Mesendoderm (in vitro differentiated cells): Measurements from ENCODE around the gene BACE2.

Experiments
- DNase-seq: peaks from one replicate; pipeline ENCODE4 v3.0.0; 2013
- H2AK5ac ChIP-seq: 2 replicates; pipeline ENCODE4 v1.6.1; 2013; ENCODE audit warnings: low read length, inconsistent platforms
- H2BK120ac ChIP-seq: 2 replicates; pipeline ENCODE4 v1.6.1; 2013; ENCODE audit warnings: low read depth, mild to moderate bottlenecking, low read length, moderate library complexity, mixed read lengths
- H2BK15ac ChIP-seq: replicated peaks from 2 replicates; pipeline ENCODE4 v1.6.1; 2013; ENCODE audit warnings: low read depth, mild to moderate bottlenecking, moderate library complexity
- H2BK5ac ChIP-seq: 2 replicates; pipeline ENCODE4 v1.6.1; 2013; ENCODE audit warnings: low read length, inconsistent platforms
- H3K18ac ChIP-seq: 2 replicates; pipeline ENCODE4 v1.6.1; 2013; ENCODE audit warnings: mild to moderate bottlenecking, low read length, mixed read lengths
- H3K23ac ChIP-seq: one replicate; pipeline ENCODE4 v1.6.1; 2013; ENCODE audit warnings: low read length
- H3K27ac ChIP-seq: 2 replicates; pipeline ENCODE4 v1.5.1; 2013; ENCODE audit warnings: low read depth, mild to moderate bottlenecking, inconsistent platforms, low read length, moderate library complexity
- H3K27me3 ChIP-seq: 2 replicates; pipeline ENCODE4 v1.6.1; 2013; ENCODE audit warnings: low read length, control low read depth, mild to moderate bottlenecking, inconsistent platforms; ENCODE audit not compliant: insufficient read depth, poor library complexity
- H3K36me3 ChIP-seq: 2 replicates; pipeline ENCODE4 v1.6.1; 2013; ENCODE audit warnings: low read length, inconsistent platforms; ENCODE audit not compliant: control insufficient read depth, insufficient read depth
- H3K4ac ChIP-seq: one replicate; pipeline ENCODE4 v1.6.1; 2013; ENCODE audit warnings: low read depth, mild to moderate bottlenecking, low read length, moderate library complexity
- H3K4me1 ChIP-seq: 2 replicates; pipeline ENCODE4 v1.6.1; 2013; ENCODE audit warnings: low read depth, low read length, inconsistent platforms; ENCODE audit not compliant: control insufficient read depth
- H3K4me2 ChIP-seq: 2 replicates; pipeline ENCODE4 v1.6.1; 2013; ENCODE audit warnings: low read length
- H3K4me3 ChIP-seq: 2 replicates; pipeline ENCODE4 v1.5.1; 2013; ENCODE audit warnings: mild to moderate bottlenecking, low read length
- H3K56ac ChIP-seq: one replicate; pipeline ENCODE4 v1.6.1; 2013; ENCODE audit warnings: low read length
- H3K79me1 ChIP-seq: 2 replicates; pipeline ENCODE4 v1.6.1; 2013; ENCODE audit warnings: low read length, inconsistent platforms
- H3K79me2 ChIP-seq: 2 replicates; pipeline ENCODE4 v1.6.1; 2013; ENCODE audit warnings: mild to moderate bottlenecking, low read length; ENCODE audit not compliant: control insufficient read depth, insufficient read depth
- H3K9ac ChIP-seq: 2 replicates; pipeline ENCODE4 v1.6.1; 2013; ENCODE audit warnings: low read length, inconsistent platforms
- H4K5ac ChIP-seq: one replicate; pipeline ENCODE4 v1.6.1; 2013; ENCODE audit warnings: low read length
- H4K8ac ChIP-seq: one replicate; pipeline ENCODE4 v1.6.1; 2013; ENCODE audit warnings: low read depth, mild to moderate bottlenecking, control low read depth, low read length, moderate library complexity
- WGBS: extraction: QIAGEN DNeasy Blood & Tissue Kit; methylation state at CpG from one replicate; pipeline ENCODE4 v1.1.7; 2013; ENCODE audit warnings: low lambda C conversion rate, missing lambda C conversion rate; ENCODE audit not compliant: insufficient coverage; ENCODE audit errors: extremely low coverage; 5-methylcytosine and 5-hydroxymethylcytosine counted together

BACE2 gene

DNA sequence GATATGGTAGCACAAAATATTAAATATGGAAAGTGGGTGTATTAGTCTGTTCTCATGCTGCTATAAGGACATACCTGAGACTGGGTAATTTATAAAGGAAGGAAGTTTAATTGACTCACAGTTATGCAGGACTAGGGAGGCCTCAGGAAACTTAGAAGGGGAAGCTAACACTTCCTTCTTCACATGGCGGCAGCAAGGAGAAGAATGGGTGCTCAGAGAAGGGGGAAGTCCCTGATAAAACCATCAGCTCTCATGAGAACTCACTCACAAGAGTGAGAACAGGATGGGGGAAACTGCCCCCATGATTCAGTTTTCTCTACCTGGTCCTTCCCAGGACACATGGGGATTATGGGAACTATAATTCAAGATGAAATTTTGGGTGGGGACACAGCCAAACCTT is 15.8 kb upstream of the BACE2 start:
- no peak overlapping the region for H3K4me3 ChIP-seq
- H3K4me2 ChIP-seq = no peak overlapping the region
- no peak overlapping the region for H3K27ac ChIP-seq
- H3K4ac ChIP-seq = no peak overlapping the region
- H2BK120ac ChIP-seq = no peak overlapping the region
- WGBS = no CpG with 5 or more reads among the region's 1 CpG
- no peak overlapping the region for H3K23ac ChIP-seq
- no peak overlapping the region for H2BK5ac ChIP-seq
- H3K18ac ChIP-seq = no peak overlapping the region
- no peak overlapping the region for H3K56ac ChIP-seq
- no peak overlapping the region for H3K9ac ChIP-seq
- no peaks in the 10 kb centered on the region for H3K79me2 ChIP-seq
- no peak overlapping the region for H4K8ac ChIP-seq
- H4K5ac ChIP-seq = no peak overlapping the region
- H2BK15ac ChIP-seq = no peak overlapping the region
- no peak overlapping the region for H2AK5ac ChIP-seq
- no peaks in the 10 kb centered on the region for H3K4me1 ChIP-seq
- DNase-seq = no peak
- no peaks in the 10 kb centered on the region for H3K27me3 ChIP-seq
- no peaks in the 10 kb centered on the region for H3K79me1 ChIP-seq
- H3K36me3 ChIP-seq = no peaks in the 10 kb centered on the region

DNA sequence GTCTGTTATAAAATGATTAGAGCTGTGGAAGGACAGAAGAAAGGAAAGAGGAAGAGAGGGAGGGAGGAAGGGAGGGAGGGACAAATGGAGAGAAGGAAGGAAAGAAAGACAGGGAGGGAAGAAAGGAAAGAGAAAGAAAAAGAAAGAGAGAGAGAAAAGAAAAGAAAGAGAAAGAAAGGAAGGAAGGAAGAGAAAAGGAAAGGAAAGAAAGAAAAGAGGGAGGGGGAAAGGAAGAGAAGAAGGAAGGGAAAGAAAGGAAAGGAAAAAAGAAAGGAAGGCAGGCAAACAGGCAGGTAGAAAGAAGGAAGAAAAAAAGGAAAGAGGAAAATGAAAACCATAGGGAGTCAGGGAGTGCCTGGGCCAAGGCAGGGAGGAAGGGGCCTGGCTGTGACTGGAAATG is 14.5 kb upstream of the BACE2 start:
- Histone ChIP-seq H3K79me1 (no peaks in the 10 kb centered on the region), H2BK15ac (no peak overlapping the region), H3K27me3 (no peaks in the 10 kb centered on the region), H3K4me2 (no peak overlapping the region), H3K27ac (no peak overlapping the region), H4K8ac (no peak overlapping the region), H2AK5ac (no peak overlapping the region), H3K9ac (no peak overlapping the region), H3K36me3 (no peaks in the 10 kb centered on the region), H4K5ac (no peak overlapping the region), H3K4ac (no peak overlapping the region), H3K23ac (no peak overlapping the region), H2BK120ac (no peak overlapping the region), H3K79me2 (no peaks in the 10 kb centered on the region), H3K56ac (no peak overlapping the region), H3K4me1 (no peaks in the 10 kb centered on the region), H2BK5ac (no peak overlapping the region), H3K18ac (no peak overlapping the region), H3K4me3 (no peak overlapping the region)
- DNase-seq = no peak

DNA sequence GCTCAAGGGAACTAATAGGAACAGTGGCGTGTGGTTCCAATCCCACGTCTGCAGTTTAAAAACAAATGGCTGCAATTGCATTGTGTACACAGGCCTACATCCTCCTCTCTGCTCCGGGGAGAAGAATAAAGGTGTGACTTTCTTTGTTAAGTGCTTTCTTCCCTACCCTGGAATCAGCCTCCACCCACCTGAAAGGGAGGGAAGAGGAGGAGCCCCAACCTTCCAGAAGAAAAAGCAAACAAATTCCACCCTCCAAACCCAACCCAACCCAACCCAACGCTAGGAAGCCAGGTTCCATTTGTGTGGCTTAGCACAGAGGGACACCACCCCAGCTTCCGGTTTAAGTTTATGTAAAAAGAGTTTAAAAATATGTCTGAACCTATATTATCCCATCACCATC is 11.8 kb upstream of the BACE2 start:
- Histone ChIP-seq H3K79me2 (no peaks in the 10 kb centered on the region), H3K56ac (no peak overlapping the region), H3K23ac (no peak overlapping the region), H3K9ac (no peak overlapping the region), H3K4me3 (no peak overlapping the region), H3K4me1 (no peaks in the 10 kb centered on the region), H3K4me2 (no peak overlapping the region), H2BK15ac (no peak overlapping the region), H3K4ac (no peak overlapping the region), H2BK120ac (no peak overlapping the region), H3K27ac (no peak overlapping the region), H3K36me3 (no peaks in the 10 kb centered on the region), H3K18ac (no peak overlapping the region), H4K8ac (no peak overlapping the region), H2BK5ac (no peak overlapping the region), H4K5ac (no peak overlapping the region), H2AK5ac (no peak overlapping the region), H3K27me3 (no peaks in the 10 kb centered on the region), H3K79me1 (no peaks in the 10 kb centered on the region)
- no CpG with 5 or more reads among the region's 5 CpGs for WGBS
- DNase-seq = no peak

DNA sequence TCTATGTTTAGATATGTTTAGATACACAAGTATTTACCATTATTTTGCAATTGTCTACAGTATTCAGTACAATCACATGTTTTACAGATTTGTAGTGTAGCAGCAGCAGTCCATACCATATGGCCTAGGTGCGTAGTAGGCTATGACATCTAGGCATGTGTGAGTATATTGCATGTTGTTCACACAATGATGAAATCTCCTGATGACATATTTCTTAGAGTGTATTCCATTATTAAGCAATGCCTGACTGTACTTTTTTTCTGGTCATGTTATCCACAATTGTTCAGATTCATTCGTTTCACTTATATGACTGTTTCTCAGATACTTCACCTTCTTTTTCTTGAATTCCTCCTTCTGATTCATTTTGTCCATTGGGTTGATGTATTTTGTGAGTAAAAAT is 9.9 kb upstream of the BACE2 start:
- no peaks in the 10 kb centered on the region for H3K79me1 ChIP-seq
- no CpG with 5 or more reads among the region's 2 CpGs for WGBS
- DNase-seq = no peak
- H2BK5ac ChIP-seq = no peak overlapping the region
- H3K18ac ChIP-seq = no peak overlapping the region
- H3K23ac ChIP-seq = no peak overlapping the region
- no peak overlapping the region for H3K4me2 ChIP-seq
- H2BK15ac ChIP-seq = no peak overlapping the region
- H2BK120ac ChIP-seq = no peak overlapping the region
- no peaks in the 10 kb centered on the region for H3K27me3 ChIP-seq
- H4K5ac ChIP-seq = no peak overlapping the region
- no peak overlapping the region for H2AK5ac ChIP-seq
- no peak overlapping the region for H3K4ac ChIP-seq
- no peaks in the 10 kb centered on the region for H3K79me2 ChIP-seq
- no peak overlapping the region for H3K27ac ChIP-seq
- no peaks in the 10 kb centered on the region for H3K4me1 ChIP-seq
- no peak overlapping the region for H3K56ac ChIP-seq
- H4K8ac ChIP-seq = no peak overlapping the region
- H3K4me3 ChIP-seq = no peak overlapping the region
- no peaks in the 10 kb centered on the region for H3K36me3 ChIP-seq
- H3K9ac ChIP-seq = no peak overlapping the region

DNA sequence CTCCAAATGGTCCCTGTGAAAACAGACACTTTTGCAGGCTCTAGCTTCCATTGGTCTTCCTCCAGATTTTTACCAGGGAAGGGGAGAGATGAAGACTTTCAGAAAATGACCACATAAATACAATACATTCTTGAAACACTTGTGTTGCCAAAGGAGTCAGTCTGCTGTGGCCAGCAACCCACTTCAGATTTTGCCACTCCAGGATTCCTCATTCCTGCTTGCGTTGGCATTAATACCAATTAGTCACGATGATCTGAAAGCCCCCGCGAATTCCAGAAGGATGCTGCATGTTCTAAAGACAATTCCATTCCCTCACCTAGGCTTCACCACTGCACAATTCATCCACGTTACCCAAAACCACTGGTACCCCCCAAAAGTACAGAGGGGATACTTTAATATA is 7.9 kb upstream of the BACE2 start:
- no peak overlapping the region for H4K5ac ChIP-seq
- DNase-seq = no peak
- no peak overlapping the region for H3K4me3 ChIP-seq
- no peak overlapping the region for H2BK15ac ChIP-seq
- no peak overlapping the region for H3K23ac ChIP-seq
- no peak overlapping the region for H2BK120ac ChIP-seq
- no peak overlapping the region for H2BK5ac ChIP-seq
- H2AK5ac ChIP-seq = no peak overlapping the region
- H3K79me2 ChIP-seq = no peaks in the 10 kb centered on the region
- H3K4me1 ChIP-seq = no peaks in the 10 kb centered on the region
- H3K79me1 ChIP-seq = no peaks in the 10 kb centered on the region
- H3K4me2 ChIP-seq = no peak overlapping the region
- no peak overlapping the region for H3K4ac ChIP-seq
- no peaks in the 10 kb centered on the region for H3K27me3 ChIP-seq
- H4K8ac ChIP-seq = no peak overlapping the region
- no peak overlapping the region for H3K9ac ChIP-seq
- no peaks in the 10 kb centered on the region for H3K36me3 ChIP-seq
- no peak overlapping the region for H3K18ac ChIP-seq
- H3K27ac ChIP-seq = no peak overlapping the region
- no CpG with 5 or more reads among the region's 5 CpGs for WGBS
- no peak overlapping the region for H3K56ac ChIP-seq

DNA sequence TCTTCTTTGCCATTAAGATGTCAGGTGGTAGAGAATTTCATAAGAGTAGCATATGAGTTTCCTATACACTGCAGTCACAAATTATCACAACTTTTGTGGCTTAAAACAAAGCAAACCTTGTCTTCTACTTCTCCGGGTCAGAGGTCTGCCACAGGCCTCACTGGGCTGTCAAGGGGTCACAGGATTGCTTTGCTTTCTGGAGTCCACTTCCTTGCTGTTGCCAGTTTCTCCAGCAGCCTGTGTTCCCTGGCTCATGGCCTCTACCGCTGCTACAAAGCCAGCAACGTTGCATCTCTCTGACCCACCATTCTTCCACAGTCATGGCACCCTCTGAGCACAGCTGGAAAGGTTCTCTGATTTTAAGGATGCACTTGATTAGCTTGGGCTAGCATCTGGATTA is 6.5 kb upstream of the BACE2 start:
- no peak overlapping the region for H3K4ac ChIP-seq
- H3K79me1 ChIP-seq = no peaks in the 10 kb centered on the region
- H3K27ac ChIP-seq = no peak overlapping the region
- no peak overlapping the region for H3K23ac ChIP-seq
- no peak overlapping the region for H2BK15ac ChIP-seq
- no peak overlapping the region for H3K18ac ChIP-seq
- no peak overlapping the region for H3K56ac ChIP-seq
- H3K4me2 ChIP-seq = no peak overlapping the region
- H3K4me1 ChIP-seq = no peaks in the 10 kb centered on the region
- no peak overlapping the region for H4K8ac ChIP-seq
- no peak overlapping the region for H3K4me3 ChIP-seq
- H4K5ac ChIP-seq = no peak overlapping the region
- no CpG with 5 or more reads among the region's 3 CpGs for WGBS
- H2BK5ac ChIP-seq = no peak overlapping the region
- no peaks in the 10 kb centered on the region for H3K36me3 ChIP-seq
- DNase-seq = no peak
- H3K27me3 ChIP-seq = no peaks in the 10 kb centered on the region
- H2BK120ac ChIP-seq = no peak overlapping the region
- H3K9ac ChIP-seq = no peak overlapping the region
- H3K79me2 ChIP-seq = no peaks in the 10 kb centered on the region
- no peak overlapping the region for H2AK5ac ChIP-seq
